ENCODE data around the gene KCNB1.

DNA sequence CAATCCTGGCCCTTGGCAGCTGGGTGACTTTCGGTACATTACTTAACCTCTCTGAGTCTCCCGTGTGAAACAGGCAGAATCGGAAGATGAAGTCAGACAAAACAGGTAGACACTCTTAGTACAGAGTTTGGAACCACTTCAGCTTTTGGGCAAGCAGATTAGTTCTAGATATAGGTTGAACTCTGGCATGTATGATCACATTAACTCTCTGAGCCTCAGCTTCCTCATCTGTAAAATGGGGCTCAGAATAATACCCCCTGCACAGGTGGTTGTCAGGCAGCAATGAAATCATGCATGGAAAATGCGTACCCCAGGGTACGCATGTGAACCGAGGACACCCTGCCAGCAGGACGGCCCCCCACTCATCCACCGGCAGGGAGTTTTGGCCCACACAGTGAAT is 87.7 kb downstream of the KCNB1 start:
- TF ChIP-seq, protein P1, sequence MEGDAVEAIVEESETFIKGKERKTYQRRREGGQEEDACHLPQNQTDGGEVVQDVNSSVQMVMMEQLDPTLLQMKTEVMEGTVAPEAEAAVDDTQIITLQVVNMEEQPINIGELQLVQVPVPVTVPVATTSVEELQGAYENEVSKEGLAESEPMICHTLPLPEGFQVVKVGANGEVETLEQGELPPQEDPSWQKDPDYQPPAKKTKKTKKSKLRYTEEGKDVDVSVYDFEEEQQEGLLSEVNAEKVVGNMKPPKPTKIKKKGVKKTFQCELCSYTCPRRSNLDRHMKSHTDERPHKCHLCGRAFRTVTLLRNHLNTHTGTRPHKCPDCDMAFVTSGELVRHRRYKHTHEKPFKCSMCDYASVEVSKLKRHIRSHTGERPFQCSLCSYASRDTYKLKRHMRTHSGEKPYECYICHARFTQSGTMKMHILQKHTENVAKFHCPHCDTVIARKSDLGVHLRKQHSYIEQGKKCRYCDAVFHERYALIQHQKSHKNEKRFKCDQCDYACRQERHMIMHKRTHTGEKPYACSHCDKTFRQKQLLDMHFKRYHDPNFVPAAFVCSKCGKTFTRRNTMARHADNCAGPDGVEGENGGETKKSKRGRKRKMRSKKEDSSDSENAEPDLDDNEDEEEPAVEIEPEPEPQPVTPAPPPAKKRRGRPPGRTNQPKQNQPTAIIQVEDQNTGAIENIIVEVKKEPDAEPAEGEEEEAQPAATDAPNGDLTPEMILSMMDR (IDR thresholded peaks at IDR 0.05; ENCODE audit: low read depth, low read length, poor library complexity, severe bottlenecking): no peak
- TF ChIP-seq EZH2phosphoT487 (IDR thresholded peaks at IDR 0.05; ENCODE audit: borderline replicate concordance, low read length): no peak

All from DOHH2 (cell line).